ENCODE measurements around the gene TSPAN14. TPM values are rescaled to one million over a fixed set of nuclear protein-coding genes. Genes with fewer than 3 reads are reported as not detected.
A peak's percentile ranks its signal among the peaks of the same experiment; 100 is the strongest.

TSPAN14 gene
- total RNA-seq, 1 donor from 2014 or later = 161 TPM

DNA sequence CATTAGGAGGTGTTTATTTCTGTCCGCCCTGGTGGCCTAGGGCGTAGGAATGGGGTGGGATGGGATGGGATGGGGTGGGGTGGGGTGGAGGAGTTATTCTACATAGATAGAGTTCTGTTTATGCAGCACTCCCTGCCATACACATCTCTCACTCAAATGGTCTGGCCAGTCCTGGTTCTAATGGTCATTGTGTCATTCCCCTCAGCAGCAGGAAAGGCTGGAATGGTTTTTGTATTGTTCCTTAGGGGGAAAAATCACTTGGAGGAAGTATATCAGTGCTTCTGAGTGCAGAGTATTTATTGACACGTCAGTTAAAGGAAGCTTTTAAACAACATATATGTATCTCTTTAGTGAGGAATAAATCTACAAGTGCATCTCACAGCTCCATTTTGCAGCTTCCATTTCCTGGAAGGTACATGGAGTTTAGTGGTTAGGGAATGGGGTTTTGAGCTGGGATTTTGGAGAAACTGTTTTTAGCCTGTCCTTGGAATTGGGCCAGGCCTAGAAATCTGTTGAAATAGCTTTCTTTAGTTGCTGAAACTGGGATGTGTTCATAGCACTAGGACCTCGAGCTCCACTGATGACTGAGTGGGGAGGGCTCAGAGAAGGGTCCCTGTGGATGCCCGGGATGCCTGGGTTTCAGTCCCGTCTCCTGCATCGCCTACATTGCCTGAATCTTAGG, 8.3 kb downstream of the TSPAN14 start:
- H3K9me3 ChIP-seq = no peaks in the 10 kb centered on the region
- H3K36me3 ChIP-seq = no peaks in the 10 kb centered on the region
- peak in 1 of 2 donors; percentile 74 for DNase-seq (ENCODE audit: low spot score in 2 of 2)
- TF ChIP-seq CTCF (IDR thresholded peaks at IDR 0.05) = no peak
- H3K4me1 ChIP-seq = peaks cover 23 to 50% of the 10 kb centered on the region in 2 donors
- peak overlapping the region; percentile 10 to 64 for H3K27ac ChIP-seq
- H3K27me3 ChIP-seq = no peaks in the 10 kb centered on the region
- H3K4me3 ChIP-seq = peak overlapping the region in 1 of 2 donors; percentile 30
- intact Hi-C loops (cut with DNase I) = no loop called here

GRCh38 chr10:80462981-80463741, 9.1 kb downstream of the TSPAN14 start:
- Histone ChIP-seq H3K27me3 (no peaks in the 10 kb centered on the region), H3K9me3 (no peaks in the 10 kb centered on the region), H3K27ac (peak overlapping the region; percentile 10 to 64), H3K36me3 (no peaks in the 10 kb centered on the region), H3K4me1 (peaks cover 23 to 50% of the 10 kb centered on the region in 2 donors), H3K4me3 (peak overlapping the region in 1 of 2 donors; percentile 30)
- TF ChIP-seq CTCF (IDR thresholded peaks at IDR 0.05) = no peak
- intact Hi-C loops (cut with DNase I) = no loop called here
- DNase-seq (ENCODE audit: low spot score in 2 of 2) = no peak

GRCh38 chr10:80463868-80464267, 9.8 kb downstream of the TSPAN14 start:
- Histone ChIP-seq H3K36me3 (no peaks in the 10 kb centered on the region), H3K27me3 (no peaks in the 10 kb centered on the region), H3K9me3 (no peaks in the 10 kb centered on the region), H3K4me3 (no peak overlapping the region), H3K4me1 (peaks cover 23 to 48% of the 10 kb centered on the region in 2 donors), H3K27ac (peak overlapping the region; percentile 29 to 46)
- no peak for TF ChIP-seq CTCF (IDR thresholded peaks at IDR 0.05)
- intact Hi-C loops (cut with DNase I) = no loop called here
- no peak for DNase-seq (ENCODE audit: low spot score in 2 of 2)

- H3K4me3 ChIP-seq = peak overlapping the region in 1 of 2 donors; percentile 30
- intact Hi-C loops (cut with DNase I) = no loop called here
Observed at GRCh38 chr10:80464557-80465450, 10.7 kb downstream of the TSPAN14 start.

More at GRCh38 chr10:80464557-80465450, 10.7 kb downstream of the TSPAN14 start:
- no peak for DNase-seq (ENCODE audit: low spot score in 2 of 2)
- H3K36me3 ChIP-seq = peaks cover 0 to under 1% of the 10 kb centered on the region in 2 donors
- H3K27me3 ChIP-seq = no peaks in the 10 kb centered on the region
- H3K9me3 ChIP-seq = no peaks in the 10 kb centered on the region
- H3K27ac ChIP-seq = peak overlapping the region; percentile 29 to 55
- peaks cover 23 to 43% of the 10 kb centered on the region in 2 donors for H3K4me1 ChIP-seq
- no peak for TF ChIP-seq CTCF (IDR thresholded peaks at IDR 0.05)

Measured in ascending aorta (tissue), 2 donors.